Right forelimb (tissue), 1 donor: ENCODE results near the gene COBL.

Experiments
- DNase-seq: peaks from one replicate; pipeline ENCODE4 v3.0.0-alpha.2; 2018

The COBL gene

GRCh38 chr7:51316666-51317581 lies at the start of gene COBL:
TSS of gene COBL (minus strand) at chr7:51316809. CDS start at chr7:51316633, 176 bp downstream.
- no peak for DNase-seq

- no peak for DNase-seq
Observed at GRCh38 chr7:51366172-51366728, 49.6 kb upstream of the COBL start.

- DNase-seq = no peak
Observed at GRCh38 chr7:51357821-51358220, 41.2 kb upstream of the COBL start.

GRCh38 chr7:51356849-51357516 lies 40.4 kb upstream of the COBL start:
- no peak for DNase-seq

- no peak for DNase-seq
Observed at GRCh38 chr7:51354897-51355296, 38.3 kb upstream of the COBL start.

GRCh38 chr7:51354434-51354833 lies 37.8 kb upstream of the COBL start:
- DNase-seq = no peak

GRCh38 chr7:51352174-51353100 lies 35.8 kb upstream of the COBL start:
- no peak for DNase-seq

- DNase-seq = no peak
Observed at GRCh38 chr7:51351661-51352060, 35.1 kb upstream of the COBL start.

GRCh38 chr7:51350546-51350896 lies 33.9 kb upstream of the COBL start:
- no peak for DNase-seq

GRCh38 chr7:51349820-51350545 lies 33.4 kb upstream of the COBL start:
- no peak for DNase-seq

- no peak for DNase-seq
Observed at GRCh38 chr7:51346126-51346525, 29.5 kb upstream of the COBL start.

- DNase-seq = no peak
Observed at GRCh38 chr7:51344406-51345138, 28.0 kb upstream of the COBL start.

GRCh38 chr7:51340936-51341335 lies 24.3 kb upstream of the COBL start:
- no peak for DNase-seq

GRCh38 chr7:51340029-51340838 lies 23.6 kb upstream of the COBL start:
- DNase-seq = no peak

GRCh38 chr7:51335057-51335456 lies 18.4 kb upstream of the COBL start:
- DNase-seq = no peak

GRCh38 chr7:51329696-51330263 lies 13.2 kb upstream of the COBL start:
- DNase-seq = no peak

GRCh38 chr7:51328351-51328801 lies 11.8 kb upstream of the COBL start:
- DNase-seq = no peak

GRCh38 chr7:51327287-51327717 lies 10.7 kb upstream of the COBL start:
- DNase-seq = no peak

GRCh38 chr7:51326656-51327286 lies 10.2 kb upstream of the COBL start:
- no peak for DNase-seq
